H1 (cell line): ENCODE results near the gene COL27A1.

Experiments
- CHD2 ChIP-seq: IDR thresholded peaks from 2 replicates; pipeline ENCODE4 v1.6.1; 2012; ENCODE audit warnings: low read length, improper control_type of control experiment
- CTCF ChIP-seq, 3 experiments: IDR thresholded peaks; 1 replicate in 2 of 3; 2 replicates in 1 of 3; pipeline versions ENCODE4 v1.5.1 to v1.6.1; 2011; ENCODE audit warnings: low read length in 3 of 3, mild to moderate bottlenecking in 3 of 3, inconsistent platforms in 2 of 3, low read depth in 1 of 3, moderate library complexity in 1 of 3; ENCODE audit not compliant: insufficient read depth in 1 of 3; ENCODE audit errors: control extremely low read depth in 1 of 3
- EP300 ChIP-seq, 2 experiments: IDR thresholded peaks; 1 replicate in 1 of 2; 2 replicates in 1 of 2; pipeline ENCODE4 v1.6.1; 2011 to 2012; ENCODE audit warnings: low read depth in 2 of 2, low read length in 2 of 2, mild to moderate bottlenecking in 2 of 2, borderline replicate concordance in 1 of 2, inconsistent platforms in 1 of 2, moderate library complexity in 1 of 2
- EZH2 ChIP-seq: fragments of 200-600 bp; sonication (generic); IDR thresholded peaks from 2 replicates; pipeline ENCODE4 v1.7.1; 2012; ENCODE audit warnings: low read depth, mild to moderate bottlenecking, moderate library complexity, low read length, inconsistent platforms; ENCODE audit not compliant: severe bottlenecking
- GABPA ChIP-seq: IDR thresholded peaks from 2 replicates; pipeline ENCODE4 v1.6.1; 2011; ENCODE audit warnings: mild to moderate bottlenecking, low read length, moderate library complexity, borderline replicate concordance; ENCODE audit not compliant: insufficient read depth
- JUN ChIP-seq: IDR thresholded peaks from 2 replicates; pipeline ENCODE4 v1.6.1; 2011; ENCODE audit warnings: low read depth, mild to moderate bottlenecking, improper control_type of control experiment, low read length
- JUND ChIP-seq: IDR thresholded peaks from 2 replicates; pipeline ENCODE4 v1.6.1; 2011; ENCODE audit warnings: mild to moderate bottlenecking, improper control_type of control experiment, low read length
- NRF1 ChIP-seq: IDR thresholded peaks from 2 replicates; pipeline ENCODE4 v1.6.1; 2011; ENCODE audit warnings: mild to moderate bottlenecking, low read depth, low read length, improper control_type of control experiment
- POLR2A ChIP-seq, 2 experiments: IDR thresholded peaks; 1 replicate in 1 of 2; 2 replicates in 1 of 2; pipeline ENCODE4 v1.6.1; 2011; ENCODE audit warnings: low read depth in 2 of 2, low read length in 2 of 2, mild to moderate bottlenecking in 2 of 2; ENCODE audit errors: control extremely low read depth in 1 of 2
- POLR2AphosphoS5 ChIP-seq: IDR thresholded peaks from 2 replicates; pipeline ENCODE4 v1.6.1; 2011; ENCODE audit warnings: low read depth, low read length
- SIX5 ChIP-seq: IDR thresholded peaks from 2 replicates; pipeline ENCODE4 v1.6.1; 2011; ENCODE audit warnings: mild to moderate bottlenecking, low read depth, low read length
- USF2 ChIP-seq: IDR thresholded peaks from 2 replicates; pipeline ENCODE4 v1.6.1; 2011; ENCODE audit warnings: low read length, improper control_type of control experiment
- YY1 ChIP-seq: IDR thresholded peaks from 2 replicates; pipeline ENCODE4 v1.6.1; 2011; ENCODE audit warnings: low read depth, mild to moderate bottlenecking, low read length

- no peak for TF ChIP-seq USF2
- no peak for TF ChIP-seq NRF1
- no peak for TF ChIP-seq CTCF (IDR thresholded peaks at IDR 0.05; ENCODE audit: control extremely low read depth in 1 of 3, insufficient read depth in 1 of 3, low read depth in 1 of 3, low read length in 3 of 3)
- no peak for TF ChIP-seq JUND
- TF ChIP-seq GABPA = no peak
- no peak for TF ChIP-seq POLR2A (IDR thresholded peaks at IDR 0.05; ENCODE audit: control extremely low read depth in 1 of 2, low read depth in 2 of 2, low read length in 2 of 2)
- no peak for TF ChIP-seq JUN
- no peak for TF ChIP-seq YY1
- TF ChIP-seq POLR2AphosphoS5 = no peak
- TF ChIP-seq SIX5 = no peak
- no peak for TF ChIP-seq EZH2
- TF ChIP-seq EP300 (IDR thresholded peaks at IDR 0.05; ENCODE audit: borderline replicate concordance in 1 of 2, low read depth in 2 of 2, low read length in 2 of 2) = no peak
- no peak for TF ChIP-seq CHD2
Observed at GRCh38 chr9:114203410-114204140, 48.2 kb downstream of the COL27A1 start.
